Smooth muscle cell (in vitro differentiated cells): Measurements from ENCODE around the gene ORAI2. TPM values are rescaled to one million over a fixed set of nuclear protein-coding genes. Genes with fewer than 3 reads are reported as not detected.
A peak's percentile ranks its signal among the peaks of the same experiment; 100 is the strongest.
"Not testable (repeated sequence)": the region's sequence is repeated elsewhere in the genome, so short reads cannot be mapped to it uniquely, and the experiment has no call there.

Experiments used
- DNase-seq: peaks from one replicate; lab custom pipeline; 2025; ENCODE audit not compliant: unreplicated experiment; lab: John Stamatoyannopoulos, UW
- H2AFZ ChIP-seq: fragments of 200-600 bp; sonication (generic); 2 replicates; pipeline ENCODE4 v1.6.0; 2016; ENCODE audit warnings: antibody characterized with exemption, low read depth, mild to moderate bottlenecking
- H3F3A ChIP-seq: fragments of 200-600 bp; sonication (generic); 2 replicates; pipeline ENCODE4 v1.6.0; 2017; ENCODE audit warnings: antibody characterized with exemption, low read depth
- H3K27ac ChIP-seq: fragments of 200-600 bp; sonication (generic); 2 replicates; pipeline ENCODE4 v1.5.1; 2016; ENCODE audit warnings: low read depth, mild to moderate bottlenecking
- H3K27me3 ChIP-seq: fragments of 200-600 bp; sonication (generic); 2 replicates; pipeline ENCODE4 v1.6.1; 2016; ENCODE audit warnings: low read depth, mild to moderate bottlenecking
- H3K36me3 ChIP-seq: fragments of 200-600 bp; sonication (generic); 2 replicates; pipeline ENCODE4 v1.5.1; 2016; ENCODE audit warnings: low read depth
- H3K4me1 ChIP-seq: fragments of 200-600 bp; sonication (generic); 2 replicates; pipeline ENCODE4 v1.5.1; 2016; ENCODE audit warnings: low read depth
- H3K4me2 ChIP-seq: fragments of 200-600 bp; sonication (generic); 2 replicates; pipeline ENCODE4 v1.6.0; 2016; ENCODE audit warnings: mild to moderate bottlenecking
- H3K4me3 ChIP-seq: fragments of 200-600 bp; sonication (generic); 2 replicates; pipeline ENCODE4 v1.5.1; 2016; ENCODE audit warnings: mild to moderate bottlenecking
- H3K79me2 ChIP-seq: fragments of 200-600 bp; sonication (generic); 2 replicates; pipeline ENCODE4 v1.6.0; 2016; ENCODE audit warnings: low read depth, mild to moderate bottlenecking
- H3K9ac ChIP-seq: fragments of 200-600 bp; sonication (generic); 2 replicates; pipeline ENCODE4 v1.6.0; 2016; ENCODE audit warnings: low read depth
- H3K9me3 ChIP-seq: fragments of 200-600 bp; sonication (generic); replicated peaks from 2 replicates; pipeline ENCODE4 v1.5.1; 2016; ENCODE audit warnings: low read depth
- H4K20me1 ChIP-seq: fragments of 200-600 bp; sonication (generic); 2 replicates; pipeline ENCODE4 v1.6.0; 2016; ENCODE audit warnings: low read depth
- WGBS: methylation state at CpG from one replicate; pipeline ENCODE4 v1.1.7; 2016; ENCODE audit warnings: low lambda C conversion rate; 5-methylcytosine and 5-hydroxymethylcytosine counted together
- polyA plus RNA-seq: library from polyadenylated mRNA; unstranded; fragments of >200 nt; fragmentation: Nextera tagmentation; extraction: Ambion mirVana; gene quantifications from 2 replicates; pipeline ENCODE4 v1.2.1, GENCODE V29; 2016
- total RNA-seq: library from RNA; depleted of rRNA; stranded (reverse); fragments of >200 nt; gene quantifications from 2 replicates; pipeline ENCODE4 v1.2.3, GENCODE V29; 2014
- TF ChIP-seq, protein P1 (sequence below): fragments of 200-600 bp; sonication (generic); IDR thresholded peaks from 2 replicates; pipeline ENCODE4 v1.5.1; 2017; ENCODE audit warnings: borderline replicate concordance, mild to moderate bottlenecking, antibody characterized with exemption; ENCODE audit not compliant: insufficient read depth, poor library complexity, severe bottlenecking

ORAI2 gene
- total and polyA plus RNA-seq, 2 experiments from 2014 or later = 43.0 to 69.8 TPM

DNA sequence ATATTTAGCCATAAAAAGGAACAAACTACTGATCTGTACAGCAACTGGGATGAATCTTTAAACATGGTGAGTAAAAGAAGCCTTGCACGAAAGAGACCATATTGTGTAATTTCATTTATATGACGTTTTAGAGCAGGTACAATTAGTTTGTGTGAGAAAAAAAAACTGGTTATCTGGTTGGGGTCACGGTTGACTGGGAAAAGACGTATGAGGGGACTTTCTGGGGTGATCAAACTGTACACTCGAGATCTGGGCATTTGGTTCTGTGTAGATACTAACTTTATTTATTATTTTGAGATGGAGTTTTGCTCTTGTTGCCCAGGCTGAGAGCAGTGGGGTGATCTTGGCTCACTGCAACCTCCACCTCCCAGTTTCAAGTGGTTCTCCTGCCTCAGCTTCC lies 33.0 kb upstream of the ORAI2 start:
- DNase-seq = no peak
- Histone ChIP-seq H3K36me3 (peaks cover 11% of the 10 kb centered on the region), H3F3A (peaks cover 5% of the 10 kb centered on the region), H3K4me3 (no peak overlapping the region), H3K9ac (no peak overlapping the region), H3K4me1 (no peaks in the 10 kb centered on the region), H3K27ac (no peak overlapping the region), H4K20me1 (peaks cover 28% of the 10 kb centered on the region), H3K27me3 (no peaks in the 10 kb centered on the region), H3K4me2 (no peak overlapping the region), H3K9me3 (no peaks in the 10 kb centered on the region), H2AFZ (no peak overlapping the region), H3K79me2 (peaks cover 8% of the 10 kb centered on the region)
- TF ChIP-seq, protein P1, sequence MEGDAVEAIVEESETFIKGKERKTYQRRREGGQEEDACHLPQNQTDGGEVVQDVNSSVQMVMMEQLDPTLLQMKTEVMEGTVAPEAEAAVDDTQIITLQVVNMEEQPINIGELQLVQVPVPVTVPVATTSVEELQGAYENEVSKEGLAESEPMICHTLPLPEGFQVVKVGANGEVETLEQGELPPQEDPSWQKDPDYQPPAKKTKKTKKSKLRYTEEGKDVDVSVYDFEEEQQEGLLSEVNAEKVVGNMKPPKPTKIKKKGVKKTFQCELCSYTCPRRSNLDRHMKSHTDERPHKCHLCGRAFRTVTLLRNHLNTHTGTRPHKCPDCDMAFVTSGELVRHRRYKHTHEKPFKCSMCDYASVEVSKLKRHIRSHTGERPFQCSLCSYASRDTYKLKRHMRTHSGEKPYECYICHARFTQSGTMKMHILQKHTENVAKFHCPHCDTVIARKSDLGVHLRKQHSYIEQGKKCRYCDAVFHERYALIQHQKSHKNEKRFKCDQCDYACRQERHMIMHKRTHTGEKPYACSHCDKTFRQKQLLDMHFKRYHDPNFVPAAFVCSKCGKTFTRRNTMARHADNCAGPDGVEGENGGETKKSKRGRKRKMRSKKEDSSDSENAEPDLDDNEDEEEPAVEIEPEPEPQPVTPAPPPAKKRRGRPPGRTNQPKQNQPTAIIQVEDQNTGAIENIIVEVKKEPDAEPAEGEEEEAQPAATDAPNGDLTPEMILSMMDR = no peak
- WGBS = 96% methylated on average over 5 of the region's 5 CpGs

DNA sequence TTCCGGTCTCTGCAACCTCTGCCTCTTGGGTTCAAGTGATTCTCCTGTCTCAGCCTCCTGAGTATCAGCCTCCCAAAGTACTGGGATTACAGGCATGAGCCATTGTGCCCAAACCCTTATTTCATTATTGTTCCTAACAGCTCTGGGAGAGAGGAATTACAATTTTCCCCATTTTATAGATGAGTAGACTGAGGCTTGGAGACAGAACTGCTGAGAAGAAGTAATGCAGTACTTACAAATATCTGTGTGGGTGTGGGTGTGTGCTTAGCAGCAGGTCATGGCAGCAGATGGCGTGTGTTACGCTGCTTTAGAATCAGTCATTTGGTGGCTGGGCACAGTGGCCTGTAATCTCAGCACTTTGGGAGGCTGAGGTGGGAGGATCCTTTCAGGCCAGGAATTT lies 29.8 kb upstream of the ORAI2 start:
- Histone ChIP-seq H3K4me3 (no peak overlapping the region), H3K27me3 (no peaks in the 10 kb centered on the region), H3K4me1 (no peaks in the 10 kb centered on the region), H3K4me2 (no peak overlapping the region), H3F3A (no peaks in the 10 kb centered on the region), H3K9ac (no peak overlapping the region), H3K79me2 (peaks cover 10% of the 10 kb centered on the region), H3K27ac (no peak overlapping the region), H2AFZ (no peak overlapping the region), H3K36me3 (peaks cover 22% of the 10 kb centered on the region), H4K20me1 (peaks cover 33% of the 10 kb centered on the region), H3K9me3 (no peaks in the 10 kb centered on the region)
- TF ChIP-seq, protein P1 = no peak
- DNase-seq = no peak
- 94% methylated on average over 3 of the region's 3 CpGs for WGBS

DNA sequence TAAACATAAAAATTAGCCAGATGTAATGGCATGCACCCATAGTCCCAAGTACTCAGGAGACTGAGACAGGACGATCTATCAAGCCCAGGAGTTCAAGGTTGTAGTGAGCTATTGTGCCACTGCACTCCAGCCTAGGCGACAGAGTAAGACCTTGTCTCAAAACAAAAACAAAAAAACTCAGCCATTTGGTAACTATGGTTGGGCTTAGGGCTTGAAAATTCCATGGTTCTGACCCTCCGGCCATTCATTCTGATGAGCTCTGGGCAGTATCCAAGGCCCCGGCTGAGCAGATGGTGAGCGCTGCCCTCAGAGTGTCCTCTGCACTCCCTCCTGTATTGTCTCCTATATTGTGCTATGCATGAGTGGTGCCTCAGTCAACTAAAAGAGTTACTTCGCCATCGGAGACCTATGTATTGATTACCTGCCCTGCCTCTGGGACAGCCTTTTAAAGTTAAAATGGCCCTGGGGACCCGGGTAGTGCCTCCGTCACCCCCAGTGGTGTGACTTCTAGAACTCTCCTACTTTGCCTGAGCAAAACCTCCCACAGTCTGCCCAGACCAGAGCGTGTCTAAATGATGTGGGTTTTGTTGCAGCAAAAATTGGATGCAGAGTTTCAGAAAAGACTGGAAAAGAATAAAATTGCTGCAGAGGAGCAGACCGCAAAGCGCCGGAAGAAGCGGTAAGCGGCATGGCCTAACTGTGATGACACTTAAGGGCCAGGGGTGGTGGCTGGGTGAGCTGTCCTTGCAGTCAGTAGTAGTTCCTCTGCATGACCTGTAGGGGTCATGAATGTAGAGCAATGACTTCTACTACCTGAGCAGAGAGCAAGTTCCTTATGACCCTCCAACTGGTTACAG lies 29.1 kb upstream of the ORAI2 start:
- Histone ChIP-seq H3K27ac (no peak overlapping the region), H3K79me2 (peaks cover 16% of the 10 kb centered on the region), H3K4me1 (no peaks in the 10 kb centered on the region), H3K27me3 (no peaks in the 10 kb centered on the region), H3K4me3 (no peak overlapping the region), H3K36me3 (peaks cover 25% of the 10 kb centered on the region), H4K20me1 (peaks cover 34% of the 10 kb centered on the region), H3K4me2 (no peak overlapping the region), H3K9me3 (no peaks in the 10 kb centered on the region), H3K9ac (no peak overlapping the region), H3F3A (no peaks in the 10 kb centered on the region), H2AFZ (no peak overlapping the region)
- WGBS = 82% methylated on average over 15 of the region's 15 CpGs
- no peak for DNase-seq
- TF ChIP-seq, protein P1 = peak; percentile 49

DNA sequence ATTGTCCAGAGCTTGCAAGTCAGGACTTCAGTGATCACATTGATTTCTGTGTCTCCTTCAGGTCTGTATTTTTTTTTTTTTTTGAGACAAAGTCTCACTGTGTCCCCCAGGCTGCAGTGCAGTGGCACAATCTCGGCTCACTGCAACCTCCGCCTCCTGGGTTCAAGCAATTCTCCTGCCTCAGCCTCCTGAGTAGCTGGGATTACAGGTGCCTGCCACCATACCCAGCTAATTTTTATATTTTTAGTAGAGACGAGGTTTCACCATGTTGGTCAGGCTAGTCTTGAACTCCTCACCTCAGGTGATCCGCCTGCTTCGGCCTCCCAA lies 28.6 kb upstream of the ORAI2 start:
- H3K27me3 ChIP-seq, H3K4me3 ChIP-seq, H3F3A ChIP-seq, H2AFZ ChIP-seq, H3K9me3 ChIP-seq, H3K4me1 ChIP-seq, H3K4me2 ChIP-seq, DNase-seq, H3K9ac ChIP-seq, H3K27ac ChIP-seq: not testable (repeated sequence)
- Histone ChIP-seq H4K20me1 (peaks cover 38% of the 10 kb centered on the region), H3K36me3 (peaks cover 29% of the 10 kb centered on the region), H3K79me2 (peaks cover 16% of the 10 kb centered on the region)
- 98% methylated on average over 5 of the region's 5 CpGs for WGBS
